CD4-positive, alpha-beta T cell (primary cell): ENCODE data around the gene COL4A2. TPM values are rescaled to one million over a fixed set of nuclear protein-coding genes. Genes with fewer than 3 reads are reported as not detected.

Experiments used
- ATAC-seq: fragments of 200-7000 bp; cut with Tn5 transposase; one replicate; pipeline ENCODE4 v1.10.0; 2022; ENCODE audit warnings: mild to moderate bottlenecking; ENCODE audit not compliant: poor library complexity
- CTCF ChIA-PET: fragments of 350-600 bp; sonication (Branson Sonifier 250); formaldehyde crosslinking; loops from one replicate; lab custom pipeline; 2021; ENCODE audit warnings: antibody characterized with exemption, inconsistent platforms; lab: Charles Lee
- POLR2A ChIA-PET: fragments of 350-600 bp; sonication (Branson Sonifier 250); formaldehyde crosslinking; loops from one replicate; lab custom pipeline; 2021; ENCODE audit warnings: antibody characterized with exemption, inconsistent platforms; lab: Charles Lee
- DNase-seq, 14 experiments: peaks; one replicate each; pipeline ENCODE4 v3.0.0-alpha.2; 2013 to 2020; ENCODE audit warnings: mixed read lengths in 2 of 14
- H3K27ac ChIP-seq, 2 donors: one replicate each; pipeline versions ENCODE4 v1.5.1 to v1.7.0; 2013; ENCODE audit warnings: low read length in 2 of 2, low read depth in 1 of 2, mild to moderate bottlenecking in 1 of 2
- H3K27me3 ChIP-seq, 2 experiments: 1 replicate in 1 of 2; 2 replicates in 1 of 2; pipeline versions ENCODE4 v1.6.1 to v1.7.0; 2013; ENCODE audit warnings: low read length in 2 of 2, control low read depth in 1 of 2, mild to moderate bottlenecking in 1 of 2, moderate library complexity in 1 of 2; ENCODE audit not compliant: insufficient read depth in 2 of 2, control insufficient read depth in 1 of 2
- H3K36me3 ChIP-seq: one replicate; pipeline ENCODE4 v1.6.1; 2013; ENCODE audit warnings: low read length, control low read depth; ENCODE audit not compliant: insufficient read depth
- H3K4me1 ChIP-seq: one replicate; pipeline ENCODE4 v1.6.1; 2013; ENCODE audit warnings: low read length, control low read depth; ENCODE audit not compliant: insufficient read depth
- H3K4me3 ChIP-seq: one replicate; pipeline ENCODE4 v1.5.1; 2013; ENCODE audit warnings: mild to moderate bottlenecking, low read length, moderate library complexity
- H3K9me3 ChIP-seq, 2 experiments: 1 replicate in 1 of 2; 2 replicates in 1 of 2; pipeline versions ENCODE4 v1.6.1 to v1.7.0; 2013; ENCODE audit warnings: low read length in 2 of 2, mild to moderate bottlenecking in 2 of 2, control low read depth in 1 of 2, moderate library complexity in 1 of 2; ENCODE audit not compliant: control insufficient read depth in 1 of 2, insufficient read depth in 1 of 2
- H3K27ac Mint-ChIP-seq: one replicate; pipeline ENCODE4 v1.8.0; 2020; ENCODE audit warnings: mixed read lengths
- H3K27me3 Mint-ChIP-seq: one replicate; pipeline ENCODE4 v1.8.0; 2021; ENCODE audit warnings: mixed read lengths
- H3K36me3 Mint-ChIP-seq: one replicate; pipeline ENCODE4 v1.8.0; 2021; ENCODE audit warnings: low read depth, mixed read lengths
- H3K4me1 Mint-ChIP-seq: one replicate; pipeline ENCODE4 v1.8.0; 2021; ENCODE audit warnings: low read depth, mixed read lengths
- H3K4me3 Mint-ChIP-seq: one replicate; pipeline ENCODE4 v1.8.0; 2020; ENCODE audit warnings: mild to moderate bottlenecking, mixed read lengths
- H3K9me3 Mint-ChIP-seq: one replicate; pipeline ENCODE4 v1.8.0; 2020; ENCODE audit warnings: mixed read lengths
- intact Hi-C, 2 experiments: fragments of 100-400 bp; cut with DNase I in 1 of 2; cut with micrococcal nuclease in 1 of 2; formaldehyde crosslinking; loops; one replicate each; pipeline versions ENCODE4 v1.15.1 to v1.9.0; 2023 to 2025; cut with DNase I, micrococcal nuclease
- total RNA-seq, 174 experiments: library from RNA in 2 of 174; stranded (reverse) in 2 of 174; gene quantifications; one replicate each; pipeline ENCODE4 v1.2.3 and lab custom pipeline; 2021 to 2026
- TF ChIP-seq, protein P1 (sequence below): fragments of 200-600 bp; IDR thresholded peaks from one replicate; pipeline ENCODE4 v1.8.0; 2022; ENCODE audit warnings: antibody characterized with exemption, mild to moderate bottlenecking

COL4A2 gene
- total RNA-seq, 2 experiments from 2014 or later = not detected

- H3K4me3 Mint-ChIP-seq = no peak overlapping the region
- Histone ChIP-seq H3K36me3 (no peaks in the 10 kb centered on the region), H3K9me3 (no peaks in the 10 kb centered on the region), H3K27ac (no peak overlapping the region), H3K4me3 (no peak overlapping the region), H3K4me1 (no peaks in the 10 kb centered on the region), H3K27me3 (peaks cover 0 to 2% of the 10 kb centered on the region in 2 experiments)
- ChIA-PET CTCF (no interaction called here), POLR2A (no interaction called here)
- TF ChIP-seq, protein P1, sequence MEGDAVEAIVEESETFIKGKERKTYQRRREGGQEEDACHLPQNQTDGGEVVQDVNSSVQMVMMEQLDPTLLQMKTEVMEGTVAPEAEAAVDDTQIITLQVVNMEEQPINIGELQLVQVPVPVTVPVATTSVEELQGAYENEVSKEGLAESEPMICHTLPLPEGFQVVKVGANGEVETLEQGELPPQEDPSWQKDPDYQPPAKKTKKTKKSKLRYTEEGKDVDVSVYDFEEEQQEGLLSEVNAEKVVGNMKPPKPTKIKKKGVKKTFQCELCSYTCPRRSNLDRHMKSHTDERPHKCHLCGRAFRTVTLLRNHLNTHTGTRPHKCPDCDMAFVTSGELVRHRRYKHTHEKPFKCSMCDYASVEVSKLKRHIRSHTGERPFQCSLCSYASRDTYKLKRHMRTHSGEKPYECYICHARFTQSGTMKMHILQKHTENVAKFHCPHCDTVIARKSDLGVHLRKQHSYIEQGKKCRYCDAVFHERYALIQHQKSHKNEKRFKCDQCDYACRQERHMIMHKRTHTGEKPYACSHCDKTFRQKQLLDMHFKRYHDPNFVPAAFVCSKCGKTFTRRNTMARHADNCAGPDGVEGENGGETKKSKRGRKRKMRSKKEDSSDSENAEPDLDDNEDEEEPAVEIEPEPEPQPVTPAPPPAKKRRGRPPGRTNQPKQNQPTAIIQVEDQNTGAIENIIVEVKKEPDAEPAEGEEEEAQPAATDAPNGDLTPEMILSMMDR = no peak
- H3K27me3 Mint-ChIP-seq = peaks cover 13% of the 10 kb centered on the region
- intact Hi-C loops = no loop called here
- no peaks in the 10 kb centered on the region for H3K9me3 Mint-ChIP-seq
- H3K4me1 Mint-ChIP-seq = no peaks in the 10 kb centered on the region
- DNase-seq = no peak
- H3K36me3 Mint-ChIP-seq = no peaks in the 10 kb centered on the region
- ATAC-seq = no peak
- no peak overlapping the region for H3K27ac Mint-ChIP-seq
Measured at GRCh38 chr13:110268576-110269185, 38.4 kb upstream of the COL4A2 start.

- intact Hi-C loops = no loop called here
- peaks cover 0 to 2% of the 10 kb centered on the region in 2 experiments for H3K27me3 ChIP-seq
Measured at GRCh38 chr13:110269509-110270185, 37.4 kb upstream of the COL4A2 start.

DNA sequence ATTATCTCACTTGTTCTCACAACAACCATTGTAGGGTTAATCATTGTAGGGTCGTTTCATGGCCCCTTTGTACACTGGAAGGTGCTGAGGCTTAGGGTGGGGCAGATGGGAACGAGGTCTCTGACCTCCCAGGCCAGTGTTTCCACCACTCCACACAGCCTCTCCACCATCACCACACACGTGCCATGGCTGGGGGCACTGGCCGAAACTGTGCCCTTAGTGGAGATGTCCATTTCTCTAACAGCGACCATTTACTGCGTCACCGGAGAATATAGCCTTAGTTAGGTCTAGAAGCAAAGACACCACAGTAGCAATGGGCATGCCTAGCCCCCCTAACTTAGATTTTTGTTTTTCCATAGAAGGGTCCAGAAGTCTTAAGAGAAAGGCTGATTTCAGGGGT is 36.6 kb upstream of the COL4A2 start:
- H3K27me3 Mint-ChIP-seq = peaks cover 6% of the 10 kb centered on the region
- DNase-seq (no peak), ATAC-seq (no peak)
- no peak overlapping the region for H3K27ac Mint-ChIP-seq
- TF ChIP-seq, protein P1 = no peak
- H3K9me3 ChIP-seq = no peaks in the 10 kb centered on the region
- peaks cover 0 to 2% of the 10 kb centered on the region in 2 experiments for H3K27me3 ChIP-seq
- H3K4me3 Mint-ChIP-seq = no peak overlapping the region
- ChIA-PET POLR2A (no interaction called here), CTCF (no interaction called here)
- no peaks in the 10 kb centered on the region for H3K36me3 Mint-ChIP-seq
- H3K9me3 Mint-ChIP-seq = no peaks in the 10 kb centered on the region
- no peak overlapping the region for H3K4me3 ChIP-seq
- no peaks in the 10 kb centered on the region for H3K36me3 ChIP-seq
- no peak overlapping the region for H3K27ac ChIP-seq
- intact Hi-C loops = no loop called here
- no peaks in the 10 kb centered on the region for H3K4me1 ChIP-seq
- no peaks in the 10 kb centered on the region for H3K4me1 Mint-ChIP-seq

More at GRCh38 chr13:110269509-110270185, 37.4 kb upstream of the COL4A2 start:
- Histone ChIP-seq H3K4me1 (no peaks in the 10 kb centered on the region), H3K36me3 (no peaks in the 10 kb centered on the region), H3K4me3 (no peak overlapping the region), H3K9me3 (no peaks in the 10 kb centered on the region), H3K27ac (no peak overlapping the region)
- ChIA-PET POLR2A (no interaction called here), CTCF (no interaction called here)
- H3K9me3 Mint-ChIP-seq = no peaks in the 10 kb centered on the region
- no peaks in the 10 kb centered on the region for H3K4me1 Mint-ChIP-seq
- H3K27ac Mint-ChIP-seq = no peak overlapping the region
- ATAC-seq (no peak), DNase-seq (no peak)
- H3K36me3 Mint-ChIP-seq = no peaks in the 10 kb centered on the region
- H3K27me3 Mint-ChIP-seq = peaks cover 12% of the 10 kb centered on the region
- H3K4me3 Mint-ChIP-seq = no peak overlapping the region
- TF ChIP-seq, protein P1 = no peak
